ENCODE data around the gene HRH1. TPM values are rescaled to one million over a fixed set of nuclear protein-coding genes. Genes with fewer than 3 reads are reported as not detected.

HRH1 gene
- polyA plus RNA-seq, 3 donors: 1.5 to 2.4 (median 2.3) TPM

GRCh38 chr3:11221818-11222415, 67.6 kb downstream of the HRH1 start:
- no peak for DNase-seq (ENCODE audit: extremely low read depth in 1 of 11, low read depth in 9 of 11, low spot score in 4 of 11)

- no peak for DNase-seq (ENCODE audit: extremely low read depth in 1 of 11, low read depth in 9 of 11, low spot score in 4 of 11)
Measured at GRCh38 chr3:11224010-11224409, 69.7 kb downstream of the HRH1 start.

GRCh38 chr3:11224870-11225229, 70.6 kb downstream of the HRH1 start:
- DNase-seq (ENCODE audit: extremely low read depth in 1 of 11, low read depth in 9 of 11, low spot score in 4 of 11): no peak

GRCh38 chr3:11226042-11226370, 71.7 kb downstream of the HRH1 start:
- no peak for DNase-seq (ENCODE audit: extremely low read depth in 1 of 11, low read depth in 9 of 11, low spot score in 4 of 11)

- DNase-seq (ENCODE audit: extremely low read depth in 1 of 11, low read depth in 9 of 11, low spot score in 4 of 11): no peak
Measured at GRCh38 chr3:11228041-11228440, 73.7 kb downstream of the HRH1 start.

GRCh38 chr3:11230125-11230524, 75.8 kb downstream of the HRH1 start:
- DNase-seq (ENCODE audit: extremely low read depth in 1 of 11, low read depth in 9 of 11, low spot score in 4 of 11): no peak

GRCh38 chr3:11230832-11231231, 76.5 kb downstream of the HRH1 start:
- DNase-seq (ENCODE audit: extremely low read depth in 1 of 11, low read depth in 9 of 11, low spot score in 4 of 11): no peak

GRCh38 chr3:11235385-11235784, 81.1 kb downstream of the HRH1 start:
- no peak for DNase-seq (ENCODE audit: extremely low read depth in 1 of 11, low read depth in 9 of 11, low spot score in 4 of 11)

- DNase-seq (ENCODE audit: extremely low read depth in 1 of 11, low read depth in 9 of 11, low spot score in 4 of 11): peak in 7 of 11 donors; percentile 13 to 33 (median 23)
Measured at GRCh38 chr3:11236588-11237461, 82.5 kb downstream of the HRH1 start.

- no peak for DNase-seq (ENCODE audit: extremely low read depth in 1 of 11, low read depth in 9 of 11, low spot score in 4 of 11)
Measured at GRCh38 chr3:11238060-11238459, 83.8 kb downstream of the HRH1 start.

GRCh38 chr3:11238880-11239279, 84.6 kb downstream of the HRH1 start:
- no peak for DNase-seq (ENCODE audit: extremely low read depth in 1 of 11, low read depth in 9 of 11, low spot score in 4 of 11)

- DNase-seq (ENCODE audit: extremely low read depth in 1 of 11, low read depth in 9 of 11, low spot score in 4 of 11): no peak
Measured at GRCh38 chr3:11239796-11240195, 85.5 kb downstream of the HRH1 start.

GRCh38 chr3:11240496-11240895, 86.2 kb downstream of the HRH1 start:
- no peak for DNase-seq (ENCODE audit: extremely low read depth in 1 of 11, low read depth in 9 of 11, low spot score in 4 of 11)

GRCh38 chr3:11244121-11244677, 89.9 kb downstream of the HRH1 start:
- DNase-seq (ENCODE audit: extremely low read depth in 1 of 11, low read depth in 9 of 11, low spot score in 4 of 11): no peak

GRCh38 chr3:11245276-11245675, 91.0 kb downstream of the HRH1 start:
- DNase-seq (ENCODE audit: extremely low read depth in 1 of 11, low read depth in 9 of 11, low spot score in 4 of 11): no peak

GRCh38 chr3:11245827-11246662, 91.8 kb downstream of the HRH1 start:
- no peak for DNase-seq (ENCODE audit: extremely low read depth in 1 of 11, low read depth in 9 of 11, low spot score in 4 of 11)

GRCh38 chr3:11246663-11246970, 92.3 kb downstream of the HRH1 start:
- DNase-seq (ENCODE audit: extremely low read depth in 1 of 11, low read depth in 9 of 11, low spot score in 4 of 11): no peak

- no peak for DNase-seq (ENCODE audit: extremely low read depth in 1 of 11, low read depth in 9 of 11, low spot score in 4 of 11)
Measured at GRCh38 chr3:11247362-11247761, 93.1 kb downstream of the HRH1 start.

GRCh38 chr3:11248596-11248995, 94.3 kb downstream of the HRH1 start:
- no peak for DNase-seq (ENCODE audit: extremely low read depth in 1 of 11, low read depth in 9 of 11, low spot score in 4 of 11)
